GM19240 (cell line): ENCODE measurements around the gene MYL6B.
"Not testable (repeated sequence)": the region's sequence is repeated elsewhere in the genome, so short reads cannot be mapped to it uniquely, and the experiment has no call there.

Source experiments
- DNase-seq: peaks from one replicate; pipeline ENCODE4 v3.0.0; 2011; ENCODE audit warnings: low spot score; ENCODE audit not compliant: insufficient read length

Gene MYL6B

DNA sequence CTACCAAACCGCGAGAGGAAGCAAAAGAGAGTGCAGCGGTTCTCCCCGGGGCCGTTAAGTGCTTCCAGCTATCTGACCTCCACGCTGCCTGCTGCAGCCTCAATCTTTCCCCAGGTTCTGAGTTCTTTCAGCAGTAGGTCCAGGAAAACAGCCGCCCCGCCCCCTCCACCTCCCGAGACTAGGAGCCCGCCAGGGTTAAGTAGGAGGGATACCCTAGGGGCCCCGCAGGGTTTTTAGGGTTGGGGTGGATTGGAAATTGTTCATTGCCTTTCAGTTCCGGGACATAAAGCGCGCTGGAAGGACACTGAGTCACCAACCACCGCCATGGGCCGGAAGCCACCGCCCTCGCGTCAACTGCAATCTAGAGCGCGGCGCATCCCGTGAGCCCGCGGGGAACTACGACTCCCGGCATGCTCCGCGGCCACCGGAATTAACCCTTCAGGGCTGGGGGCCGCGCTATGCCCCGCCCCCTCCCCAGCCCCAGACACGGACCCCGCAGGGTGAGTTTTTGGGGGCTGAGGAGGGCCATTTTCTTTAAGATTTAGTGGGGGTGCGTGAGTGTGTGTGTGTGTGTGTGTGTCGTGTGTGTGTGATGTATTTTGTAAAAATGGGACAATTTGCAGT, at the start of gene MYL6B:
Gene MYL6B (plus strand): TSS at position 456 of the 624 bp plus-strand sequence. CDS start 1,332 bp downstream, outside the sequence.
- peak; percentile 84 for DNase-seq

DNA sequence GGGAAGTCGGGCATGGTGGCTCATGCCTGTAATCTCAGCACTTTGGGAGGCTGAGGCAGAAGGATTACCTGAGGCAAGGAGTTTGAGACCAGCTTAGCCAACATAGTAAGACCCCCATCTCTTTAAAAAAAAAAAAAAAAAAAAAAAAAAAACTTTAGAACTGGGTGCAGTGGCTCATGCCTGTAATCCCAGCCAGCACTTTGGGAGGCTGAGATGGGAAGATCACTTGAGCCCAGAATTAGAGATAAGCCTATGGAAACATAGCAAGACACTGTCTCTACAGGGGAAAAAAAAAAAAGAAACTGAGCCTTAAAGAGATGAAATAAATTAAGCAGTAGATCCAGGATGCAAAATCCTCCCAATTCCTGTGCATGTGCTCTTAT, 49.7 kb upstream of the MYL6B start:
- DNase-seq: no peak

DNA sequence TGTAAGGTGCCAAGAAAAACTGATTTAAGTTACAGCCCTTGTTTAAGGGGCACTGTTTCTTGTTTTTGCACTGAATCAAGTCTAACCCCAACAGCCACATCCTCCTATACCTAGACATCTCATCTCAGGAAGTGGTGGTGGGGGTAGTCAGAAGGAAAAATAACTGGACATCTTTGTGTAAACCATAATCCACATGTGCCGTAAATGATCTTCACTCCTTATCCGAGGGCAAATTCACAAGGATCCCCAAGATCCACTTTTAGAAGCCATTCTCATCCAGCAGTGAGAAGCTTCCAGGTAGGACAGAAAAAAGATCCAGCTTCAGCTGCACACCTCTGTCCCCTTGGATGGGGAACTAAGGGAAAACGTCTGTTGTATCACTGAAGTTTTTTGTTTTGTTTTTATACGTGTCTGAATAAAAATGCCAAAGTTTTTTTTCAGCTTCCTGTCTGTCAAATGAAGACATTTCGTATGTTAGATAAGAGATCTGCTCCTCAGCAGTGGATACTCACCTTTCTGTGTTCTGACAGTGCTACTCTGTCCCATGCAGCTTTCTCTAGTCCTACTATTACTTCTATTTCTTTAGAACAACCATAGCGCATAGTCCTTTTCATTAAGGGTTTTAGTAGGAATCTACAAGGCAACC, 49.2 kb upstream of the MYL6B start:
- no peak for DNase-seq

DNA sequence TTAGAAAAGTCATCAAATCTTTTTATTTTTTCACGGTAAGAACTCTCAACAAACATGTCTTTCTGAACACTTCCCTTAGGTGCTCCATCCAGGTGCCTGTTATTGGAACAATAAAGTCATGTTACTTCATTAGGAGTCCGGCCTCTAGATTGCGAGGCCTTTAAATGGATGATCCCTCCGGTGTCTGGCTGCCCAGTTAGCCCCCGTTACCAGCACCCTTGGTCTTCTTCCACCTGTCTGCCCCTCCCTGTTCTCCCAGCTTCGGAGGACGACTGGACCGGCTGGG, 48.6 kb upstream of the MYL6B start:
- DNase-seq: no peak

DNA sequence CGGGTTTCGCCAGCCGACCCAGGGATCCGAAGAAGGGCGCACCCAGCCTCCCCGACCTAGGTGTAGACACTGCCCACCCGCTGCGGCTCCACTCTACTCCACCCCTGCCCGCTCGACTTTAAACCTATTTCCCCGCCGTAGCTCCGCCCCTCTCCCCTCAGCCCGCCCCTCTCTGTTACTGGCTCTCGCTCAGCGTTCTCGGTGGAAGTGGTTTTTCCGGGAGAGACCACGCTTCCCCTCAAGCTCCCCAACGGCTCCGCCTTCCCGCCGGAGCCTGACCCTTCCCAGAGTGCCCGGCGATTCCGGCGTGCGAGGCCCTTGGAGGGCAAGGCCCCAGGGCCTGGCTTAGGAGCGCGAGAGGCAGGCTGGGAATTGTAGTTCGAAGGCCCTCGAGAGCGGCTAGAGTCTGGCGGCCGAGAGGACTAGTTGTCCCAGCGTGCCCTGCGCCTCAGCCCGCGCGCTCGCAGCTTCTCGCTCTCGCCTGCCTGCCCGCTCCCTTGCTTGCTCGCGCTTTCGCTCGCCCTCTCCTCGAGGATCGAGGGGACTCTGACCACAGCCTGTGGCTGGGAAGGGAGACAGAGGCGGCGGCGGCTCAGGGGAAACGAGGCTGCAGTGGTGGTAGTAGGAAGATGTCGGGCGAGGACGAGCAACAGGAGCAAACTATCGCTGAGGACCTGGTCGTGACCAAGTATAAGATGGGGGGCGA, 48.1 kb upstream of the MYL6B start, which contains the start of gene PA2G4:
Gene PA2G4 (plus strand): TSS at position 451 of the 706 bp plus-strand sequence. CDS start 179 bp downstream, at position 630.
- DNase-seq: peak; percentile 95

DNA sequence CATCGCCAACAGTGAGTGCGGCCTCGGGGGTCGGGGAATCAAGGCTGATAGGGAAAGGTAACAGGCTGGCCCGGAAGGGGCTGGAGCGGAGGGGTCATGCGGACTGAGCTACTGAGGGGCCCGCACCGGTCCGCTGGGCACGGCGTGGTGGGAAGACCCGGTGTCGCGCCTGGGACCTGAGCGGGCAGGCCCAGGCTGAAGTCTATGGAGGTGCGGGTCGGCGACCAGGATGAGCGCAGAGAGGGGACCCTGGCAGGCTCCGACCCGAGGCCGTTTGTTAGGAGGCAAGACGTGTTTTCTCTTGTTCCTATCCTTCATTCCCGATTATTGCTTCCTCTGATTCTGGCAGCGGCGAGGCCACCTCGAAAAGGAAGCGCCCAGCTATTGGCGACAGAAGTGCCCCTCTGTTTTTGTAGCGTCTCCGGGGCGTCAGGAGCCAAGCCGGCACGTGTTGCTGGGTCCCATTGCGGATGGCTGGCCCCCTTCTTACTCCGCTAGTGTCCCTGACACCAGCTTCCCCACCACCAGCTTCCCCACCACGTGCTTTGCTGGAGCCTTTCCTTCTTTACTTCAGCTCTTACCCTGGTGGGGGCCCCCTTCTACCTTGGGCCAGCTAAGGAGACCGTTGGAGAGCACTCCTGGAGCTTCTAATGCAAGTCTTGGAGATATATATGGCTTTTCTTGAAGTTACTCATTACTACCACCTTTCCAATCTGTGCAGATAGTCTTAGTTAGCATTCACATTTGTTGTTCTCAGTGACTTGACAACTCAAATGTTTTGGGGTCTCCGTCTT, 47.4 kb upstream of the MYL6B start:
- no peak for DNase-seq

DNA sequence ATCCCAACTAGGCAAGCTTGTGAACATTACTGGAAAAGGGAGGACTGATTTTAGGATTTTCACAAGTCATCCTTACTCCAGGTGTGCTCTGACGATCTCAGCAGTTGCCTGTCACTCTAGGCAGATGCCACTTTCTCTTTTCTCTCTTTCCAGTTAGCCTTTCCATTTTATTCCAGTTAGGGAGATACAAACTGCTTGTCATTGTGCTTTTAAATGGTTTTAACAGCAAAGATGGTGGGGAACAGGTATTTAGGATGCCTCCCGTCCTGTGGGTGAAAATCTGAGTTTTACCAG, 46.8 kb upstream of the MYL6B start:
- no peak for DNase-seq

DNA sequence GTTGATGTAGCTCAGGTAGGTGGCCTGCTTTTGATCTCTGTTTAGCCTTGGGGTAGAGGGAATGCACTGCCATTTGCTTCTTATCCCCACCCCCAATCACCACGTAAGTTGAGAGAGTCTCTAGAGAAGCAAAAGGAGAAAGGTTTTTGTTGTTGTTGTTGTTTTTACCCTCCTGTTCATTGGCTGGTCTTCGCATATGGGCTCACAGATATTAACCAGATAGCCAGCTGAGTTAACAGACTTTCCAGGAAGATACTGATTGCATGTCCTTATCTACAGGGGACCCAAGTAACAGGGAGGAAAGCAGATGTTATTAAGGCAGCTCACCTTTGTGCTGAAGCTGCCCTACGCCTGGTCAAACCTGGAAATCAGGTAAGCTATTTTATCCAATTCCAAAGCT, 45.1 kb upstream of the MYL6B start:
- DNase-seq: no peak

DNA sequence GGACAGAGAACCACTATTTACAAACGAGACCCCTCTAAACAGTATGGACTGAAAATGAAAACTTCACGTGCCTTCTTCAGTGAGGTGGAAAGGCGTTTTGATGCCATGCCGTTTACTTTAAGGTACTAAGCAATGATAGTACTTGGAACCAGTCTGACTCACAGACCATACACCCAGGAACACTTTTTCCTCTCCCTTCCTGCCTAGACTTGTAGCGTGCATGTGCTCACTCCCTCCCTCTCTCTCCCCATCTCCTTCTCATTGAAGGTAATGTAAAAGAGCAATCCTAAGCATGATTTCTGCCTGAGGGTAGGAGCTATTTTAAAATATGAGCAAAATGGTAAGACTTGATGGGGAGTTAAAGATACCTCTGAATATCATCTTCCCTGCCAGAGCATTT, 41.8 kb upstream of the MYL6B start:
- no peak for DNase-seq

DNA sequence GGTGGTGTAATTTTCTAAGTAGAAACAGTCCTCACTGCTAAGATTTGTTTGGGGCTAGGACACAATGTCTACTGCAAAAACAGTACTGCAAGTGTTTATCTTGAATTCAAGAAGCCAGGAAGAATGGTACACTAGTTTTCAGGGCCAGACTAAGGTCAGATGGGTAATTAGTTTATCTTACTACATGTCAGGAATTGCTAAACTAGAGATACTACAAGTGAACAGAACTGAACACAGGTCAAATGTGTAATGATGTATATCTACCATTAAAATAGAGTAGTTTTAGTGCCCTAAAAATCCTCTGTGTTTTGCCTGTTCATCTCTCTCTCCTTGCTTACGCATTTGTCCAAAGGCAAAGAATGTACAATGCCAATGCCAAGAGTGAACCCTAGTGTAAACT, 38.3 kb upstream of the MYL6B start:
- DNase-seq: no peak

DNA sequence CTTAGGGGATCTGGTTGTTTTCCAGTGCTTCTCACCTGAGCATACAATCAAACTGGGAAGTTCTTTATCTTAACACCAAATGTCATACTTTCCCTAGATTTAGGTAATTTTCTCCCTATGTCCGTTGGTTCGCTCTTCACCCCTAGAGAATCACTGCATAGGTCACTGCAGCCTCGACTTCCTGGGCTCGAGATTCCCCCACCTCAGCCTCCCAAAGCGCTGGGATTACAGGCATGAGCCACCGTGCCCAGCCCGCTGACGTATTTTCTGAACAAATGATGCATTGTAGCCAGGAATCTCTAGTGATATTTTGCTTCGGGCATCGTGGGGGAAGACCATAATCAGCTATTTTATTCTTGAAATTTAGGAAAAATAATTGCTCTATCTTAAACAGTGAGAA, 37.1 kb upstream of the MYL6B start:
- no peak for DNase-seq

DNA sequence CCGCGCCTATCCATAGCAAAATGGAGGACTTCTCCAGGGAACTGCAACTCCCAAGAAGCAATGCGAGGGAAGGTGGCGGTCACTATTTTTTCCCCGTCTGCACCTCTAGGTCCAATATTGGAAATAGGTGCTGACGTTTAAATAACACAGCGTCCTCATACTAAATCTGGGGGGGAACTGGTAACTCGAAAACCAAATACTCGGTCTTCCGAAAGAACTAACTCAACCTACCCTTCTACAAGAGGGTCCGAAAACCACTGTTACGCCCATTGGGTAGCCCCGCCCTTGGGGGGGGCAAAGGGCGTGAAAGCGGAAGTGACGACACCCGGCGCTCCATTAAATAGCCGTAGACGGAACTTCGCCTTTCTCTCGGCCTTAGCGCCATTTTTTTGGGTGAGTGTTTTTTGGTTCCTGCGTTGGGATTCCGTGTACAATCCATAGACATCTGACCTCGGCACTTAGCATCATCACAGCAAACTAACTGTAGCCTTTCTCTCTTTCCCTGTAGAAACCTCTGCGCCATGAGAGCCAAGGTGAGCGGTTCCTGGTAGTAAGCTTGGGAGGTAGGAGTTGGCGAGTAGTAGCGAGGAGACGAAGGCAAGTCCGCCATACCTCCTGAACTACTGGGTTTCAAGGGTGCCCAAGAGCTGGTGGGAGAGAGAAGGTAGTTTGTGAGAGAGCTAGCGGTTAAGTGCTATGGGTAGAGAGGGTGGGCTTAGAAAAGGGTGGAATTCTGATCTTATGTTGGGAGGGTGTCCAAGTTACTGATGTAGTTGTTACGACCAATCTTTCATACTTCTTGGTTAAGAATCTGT, 35.9 kb upstream of the MYL6B start, which contains the start of gene RPL41:
Gene RPL41 (plus strand): TSS at position 367 of the 815 bp plus-strand sequence.
- peak; percentile 41 for DNase-seq

DNA sequence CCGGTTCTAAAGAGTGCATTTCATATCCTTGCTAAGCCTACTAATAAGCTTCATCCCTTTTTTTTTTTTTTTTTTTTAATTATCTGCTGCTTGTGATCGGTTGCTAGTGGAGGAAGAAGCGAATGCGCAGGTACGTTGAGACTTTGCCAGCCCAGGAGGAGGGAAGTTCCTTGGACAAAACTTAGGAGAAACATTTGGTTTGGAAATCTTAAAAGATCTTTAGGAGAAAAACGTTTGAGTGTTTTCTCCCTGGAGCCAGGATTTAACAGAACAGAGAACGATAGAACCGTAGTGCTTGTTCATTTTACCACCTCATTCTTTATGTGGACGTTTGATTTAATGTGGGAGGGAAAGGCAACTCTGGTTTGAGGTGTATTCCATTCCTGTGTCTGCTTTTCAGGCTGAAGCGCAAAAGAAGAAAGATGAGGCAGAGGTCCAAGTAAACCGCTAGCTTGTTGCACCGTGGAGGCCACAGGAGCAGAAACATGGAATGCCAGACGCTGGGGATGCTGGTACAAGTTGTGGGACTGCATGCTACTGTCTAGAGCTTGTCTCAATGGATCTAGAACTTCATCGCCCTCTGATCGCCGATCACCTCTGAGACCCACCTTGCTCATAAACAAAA, 35.2 kb upstream of the MYL6B start:
- DNase-seq: not testable (repeated sequence)

DNA sequence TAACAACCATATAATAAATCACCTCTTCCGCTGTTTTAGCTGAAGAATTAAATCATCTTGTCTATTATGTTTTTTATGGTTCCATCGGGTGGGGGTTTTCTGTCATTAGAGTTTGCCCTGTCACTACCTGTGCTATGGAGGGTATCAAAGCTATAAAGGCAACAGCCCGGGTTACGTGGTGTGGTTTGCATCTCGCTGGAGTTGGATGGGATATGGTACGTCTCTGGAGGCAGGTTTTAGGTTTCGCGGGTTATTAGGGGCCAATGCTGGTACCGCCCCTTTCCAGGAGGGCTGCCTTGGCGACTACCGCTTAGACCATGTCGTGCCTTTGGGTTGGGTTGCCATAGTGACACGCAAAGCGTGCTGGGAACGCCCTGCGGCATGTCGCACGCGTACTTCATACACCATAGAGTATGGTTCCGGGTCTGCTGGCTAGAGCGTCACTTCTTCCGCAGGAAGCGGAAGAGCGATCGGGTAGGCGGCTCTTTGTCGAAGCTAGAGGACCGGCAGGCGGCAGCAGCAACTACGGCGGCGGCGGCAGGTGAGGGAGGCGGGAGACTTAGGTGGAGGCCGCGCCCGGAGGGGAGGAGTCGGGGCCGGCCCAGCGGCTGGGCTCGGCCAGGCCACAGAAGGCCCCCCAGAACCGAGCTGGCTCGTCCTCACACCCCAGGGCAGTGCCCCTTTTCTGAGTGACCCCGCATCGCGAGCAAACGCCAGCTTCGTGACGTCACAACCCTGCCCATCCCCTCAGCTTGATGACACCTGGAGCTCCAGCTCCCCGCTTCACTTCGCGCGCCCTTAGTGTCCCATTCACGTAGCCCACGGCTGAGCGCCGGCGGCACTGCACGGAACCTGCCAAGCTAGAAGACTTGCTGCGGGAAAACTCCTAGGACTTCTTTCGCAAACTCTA, 34.4 kb upstream of the MYL6B start, which contains the start of gene ZC3H10:
Gene ZC3H10 (plus strand): TSS at position 489 of the 910 bp plus-strand sequence. CDS start 2,297 bp downstream, outside the sequence.
- DNase-seq: peak; percentile 62

DNA sequence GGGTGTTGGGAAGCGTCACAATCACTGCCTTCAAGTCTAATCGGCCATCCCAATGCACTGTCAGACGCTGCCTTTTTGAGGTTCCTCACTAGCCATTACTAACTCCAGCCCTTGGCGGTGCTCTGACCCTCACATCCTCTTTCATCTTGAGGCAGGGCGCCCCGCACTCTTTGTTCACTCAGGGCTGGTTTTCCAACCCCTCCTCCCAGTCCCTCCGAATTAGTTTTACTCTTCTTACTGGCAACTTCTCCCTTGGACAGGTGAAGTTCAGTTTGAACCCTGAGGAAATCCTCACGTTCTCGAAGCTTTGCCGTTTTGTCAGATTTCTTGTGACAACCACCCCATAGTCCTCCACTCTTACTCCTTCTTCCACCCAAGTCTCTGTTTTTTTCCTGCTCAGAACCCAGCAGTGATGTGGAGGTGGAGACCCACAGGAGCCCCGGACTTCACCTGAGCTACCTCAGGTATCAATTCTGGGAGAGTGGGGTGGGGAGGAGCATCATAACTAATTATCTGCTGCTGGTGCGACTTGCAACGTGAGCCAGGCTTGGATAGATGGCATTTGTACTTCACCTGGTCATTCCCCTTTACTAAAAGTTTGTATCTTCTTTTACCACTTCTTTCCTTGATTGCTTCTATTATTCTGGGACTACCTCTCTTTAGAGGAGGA, 33.6 kb upstream of the MYL6B start:
- DNase-seq: no peak

DNA sequence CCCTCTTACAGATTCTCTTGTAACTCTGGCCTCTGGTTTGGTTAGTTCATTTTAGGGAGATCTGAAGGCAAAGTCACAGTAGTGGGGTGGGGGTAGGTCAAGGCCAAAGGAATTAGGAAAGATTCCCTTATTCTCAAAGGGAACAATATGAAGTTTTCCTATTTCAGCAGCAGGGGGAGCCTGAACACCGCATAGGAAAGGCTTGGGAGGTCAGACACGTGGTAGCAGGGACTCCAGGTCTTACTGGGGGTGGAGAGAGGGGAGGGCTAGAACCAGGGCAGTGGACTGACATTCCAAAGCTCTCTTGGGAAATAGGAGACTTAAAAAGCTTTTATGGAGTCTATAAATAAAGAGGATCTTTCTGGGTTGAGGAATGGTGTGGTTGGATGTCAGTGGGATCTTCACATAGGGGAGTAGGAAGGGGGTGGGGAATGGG, 33.0 kb upstream of the MYL6B start:
- DNase-seq: no peak

DNA sequence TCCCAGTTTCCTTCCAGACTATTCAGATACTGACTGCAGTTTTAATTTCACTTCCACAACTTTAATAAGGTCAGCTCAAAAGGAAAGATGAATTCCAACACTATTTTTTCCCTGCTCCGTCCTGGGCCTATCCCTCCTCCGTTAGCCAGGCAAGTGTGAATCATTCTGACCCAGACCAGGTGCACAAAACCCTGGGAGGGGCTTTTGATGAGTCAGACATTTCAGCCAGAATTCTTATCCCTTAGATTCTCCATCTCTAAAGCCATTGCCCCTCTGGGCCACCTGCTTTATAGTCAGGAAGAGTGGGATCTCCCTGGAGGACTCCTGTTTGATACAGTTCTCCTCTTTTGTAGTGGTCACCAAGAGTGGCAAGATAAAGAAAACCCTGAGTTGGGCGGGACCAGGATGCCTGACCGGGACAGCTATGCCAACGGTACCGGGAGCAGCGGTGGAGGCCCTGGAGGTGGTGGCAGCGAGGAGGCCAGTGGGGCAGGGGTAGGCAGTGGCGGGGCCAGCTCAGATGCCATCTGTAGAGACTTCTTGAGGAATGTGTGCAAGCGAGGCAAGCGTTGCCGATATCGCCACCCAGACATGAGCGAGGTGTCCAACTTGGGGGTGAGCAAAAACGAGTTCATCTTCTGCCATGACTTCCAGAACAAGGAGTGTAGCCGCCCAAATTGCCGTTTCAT, 32.1 kb upstream of the MYL6B start:
- no peak for DNase-seq

DNA sequence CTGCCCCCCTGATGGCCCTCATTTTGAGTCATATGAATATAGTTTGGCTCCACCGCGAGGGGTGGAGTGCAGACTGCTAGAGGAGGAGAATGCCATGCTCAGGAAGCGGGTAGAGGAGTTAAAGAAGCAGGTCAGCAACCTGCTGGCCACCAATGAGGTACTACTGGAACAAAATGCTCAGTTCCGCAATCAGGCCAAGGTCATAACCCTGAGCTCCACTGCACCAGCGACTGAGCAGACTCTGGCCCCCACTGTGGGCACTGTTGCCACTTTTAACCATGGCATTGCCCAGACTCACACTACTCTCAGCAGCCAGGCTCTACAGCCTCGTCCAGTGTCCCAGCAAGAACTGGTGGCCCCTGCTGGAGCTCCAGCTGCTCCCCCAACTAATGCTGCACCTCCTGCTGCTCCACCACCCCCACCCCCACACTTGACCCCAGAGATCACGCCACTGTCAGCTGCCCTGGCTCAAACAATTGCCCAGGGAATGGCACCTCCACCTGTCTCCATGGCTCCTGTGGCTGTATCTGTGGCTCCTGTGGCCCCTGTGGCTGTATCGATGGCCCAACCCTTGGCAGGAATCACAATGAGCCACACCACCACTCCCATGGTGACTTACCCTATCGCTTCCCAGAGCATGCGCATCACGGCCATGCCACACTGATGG, 31.1 kb upstream of the MYL6B start:
- no peak for DNase-seq
